ENCODE measurements around the gene NUDT8.
A peak's percentile ranks its signal among the peaks of the same experiment; 100 is the strongest.

NUDT8 gene

GRCh38 chr11:67648140-67648795, 18.5 kb upstream of the NUDT8 start:
- ATAC-seq (ENCODE audit: low read depth): peak; percentile 59; the same call in 1 of the 3 replicates
- Histone ChIP-seq H3K27ac (ENCODE audit: poor library complexity, severe bottlenecking) (no peak overlapping the region), H3K9me3 (ENCODE audit: severe bottlenecking) (no peaks in the 10 kb centered on the region), H3K4me1 (ENCODE audit: insufficient read depth, poor library complexity, severe bottlenecking) (no peaks in the 10 kb centered on the region), H3K36me3 (ENCODE audit: low read depth) (no peaks in the 10 kb centered on the region), H3K27me3 (ENCODE audit: insufficient read depth, poor library complexity, severe bottlenecking) (no peaks in the 10 kb centered on the region), H3K4me3 (ENCODE audit: severe bottlenecking) (no peak overlapping the region)
- no peak for DNase-seq (ENCODE audit: low spot score)
- no peak for TF ChIP-seq CTCF (IDR thresholded peaks at IDR 0.05; ENCODE audit: poor library complexity, severe bottlenecking)

GRCh38 chr11:67647471-67647870, 17.7 kb upstream of the NUDT8 start:
- no peak for DNase-seq (ENCODE audit: low spot score)
- Histone ChIP-seq H3K27ac (ENCODE audit: poor library complexity, severe bottlenecking) (no peak overlapping the region), H3K36me3 (ENCODE audit: low read depth) (no peaks in the 10 kb centered on the region)

GRCh38 chr11:67646535-67647336, 17.0 kb upstream of the NUDT8 start:
- Histone ChIP-seq H3K9me3 (ENCODE audit: severe bottlenecking) (no peaks in the 10 kb centered on the region), H3K4me3 (ENCODE audit: severe bottlenecking) (no peak overlapping the region), H3K4me1 (ENCODE audit: insufficient read depth, poor library complexity, severe bottlenecking) (no peaks in the 10 kb centered on the region), H3K36me3 (ENCODE audit: low read depth) (no peaks in the 10 kb centered on the region), H3K27ac (ENCODE audit: poor library complexity, severe bottlenecking) (no peak overlapping the region), H3K27me3 (ENCODE audit: insufficient read depth, poor library complexity, severe bottlenecking) (no peaks in the 10 kb centered on the region)
- TF ChIP-seq CTCF (IDR thresholded peaks at IDR 0.05; ENCODE audit: poor library complexity, severe bottlenecking): no peak
- DNase-seq (ENCODE audit: low spot score) (peak; percentile 34), ATAC-seq (ENCODE audit: low read depth) (no peak)

More at GRCh38 chr11:67647471-67647870, 17.7 kb upstream of the NUDT8 start:
- Histone ChIP-seq H3K27me3 (ENCODE audit: insufficient read depth, poor library complexity, severe bottlenecking) (no peaks in the 10 kb centered on the region), H3K4me1 (ENCODE audit: insufficient read depth, poor library complexity, severe bottlenecking) (no peaks in the 10 kb centered on the region), H3K4me3 (ENCODE audit: severe bottlenecking) (no peak overlapping the region), H3K9me3 (ENCODE audit: severe bottlenecking) (no peaks in the 10 kb centered on the region)
- no peak for ATAC-seq (ENCODE audit: low read depth)
- no peak for TF ChIP-seq CTCF (IDR thresholded peaks at IDR 0.05; ENCODE audit: poor library complexity, severe bottlenecking)

- Histone ChIP-seq H3K27me3 (ENCODE audit: insufficient read depth, poor library complexity, severe bottlenecking) (no peaks in the 10 kb centered on the region), H3K4me3 (ENCODE audit: severe bottlenecking) (no peak overlapping the region), H3K36me3 (ENCODE audit: low read depth) (no peaks in the 10 kb centered on the region), H3K27ac (ENCODE audit: poor library complexity, severe bottlenecking) (no peak overlapping the region), H3K4me1 (ENCODE audit: insufficient read depth, poor library complexity, severe bottlenecking) (no peaks in the 10 kb centered on the region), H3K9me3 (ENCODE audit: severe bottlenecking) (no peaks in the 10 kb centered on the region)
- DNase-seq (ENCODE audit: low spot score): peak; percentile 44
- no peak for TF ChIP-seq CTCF (IDR thresholded peaks at IDR 0.05; ENCODE audit: poor library complexity, severe bottlenecking)
- no peak for ATAC-seq (ENCODE audit: low read depth)
Observed at GRCh38 chr11:67645521-67646461, 16.1 kb upstream of the NUDT8 start.
